ENCODE data around the gene KIF21A. TPM values are rescaled to one million over a fixed set of nuclear protein-coding genes. Genes with fewer than 3 reads are reported as not detected.

Gene KIF21A
- polyA plus RNA-seq, 1 experiment, result 0.69 TPM

DNA sequence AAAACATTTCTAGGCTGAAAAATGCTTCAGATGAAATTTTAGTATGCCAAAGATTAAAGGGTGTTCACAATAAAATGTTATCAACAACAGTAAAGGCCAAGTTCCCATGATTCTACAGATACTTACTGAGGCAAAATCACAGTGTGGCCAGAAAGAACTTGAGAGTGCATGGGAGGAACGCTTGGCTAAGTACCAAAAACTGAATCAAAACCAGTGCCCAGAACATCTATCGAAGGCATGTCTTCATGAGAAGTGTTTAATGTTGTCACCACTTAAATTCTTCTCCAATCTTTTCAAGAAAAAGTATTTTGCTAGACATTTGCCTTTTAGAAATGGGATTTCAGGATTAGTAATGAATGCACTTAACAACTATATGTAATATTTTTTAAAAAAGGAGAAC is 41.5 kb downstream of the KIF21A start:
- no peak for DNase-seq (ENCODE audit: low read depth)
- POLR2A ChIA-PET, result no interaction called here
- TF ChIP-seq, protein P1, sequence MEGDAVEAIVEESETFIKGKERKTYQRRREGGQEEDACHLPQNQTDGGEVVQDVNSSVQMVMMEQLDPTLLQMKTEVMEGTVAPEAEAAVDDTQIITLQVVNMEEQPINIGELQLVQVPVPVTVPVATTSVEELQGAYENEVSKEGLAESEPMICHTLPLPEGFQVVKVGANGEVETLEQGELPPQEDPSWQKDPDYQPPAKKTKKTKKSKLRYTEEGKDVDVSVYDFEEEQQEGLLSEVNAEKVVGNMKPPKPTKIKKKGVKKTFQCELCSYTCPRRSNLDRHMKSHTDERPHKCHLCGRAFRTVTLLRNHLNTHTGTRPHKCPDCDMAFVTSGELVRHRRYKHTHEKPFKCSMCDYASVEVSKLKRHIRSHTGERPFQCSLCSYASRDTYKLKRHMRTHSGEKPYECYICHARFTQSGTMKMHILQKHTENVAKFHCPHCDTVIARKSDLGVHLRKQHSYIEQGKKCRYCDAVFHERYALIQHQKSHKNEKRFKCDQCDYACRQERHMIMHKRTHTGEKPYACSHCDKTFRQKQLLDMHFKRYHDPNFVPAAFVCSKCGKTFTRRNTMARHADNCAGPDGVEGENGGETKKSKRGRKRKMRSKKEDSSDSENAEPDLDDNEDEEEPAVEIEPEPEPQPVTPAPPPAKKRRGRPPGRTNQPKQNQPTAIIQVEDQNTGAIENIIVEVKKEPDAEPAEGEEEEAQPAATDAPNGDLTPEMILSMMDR (IDR thresholded peaks at IDR 0.05; ENCODE audit: insufficient read depth, low read depth, low read length), result no peak
- CTCF ChIA-PET, result no interaction called here
- Histone ChIP-seq H3K27me3 (ENCODE audit: control insufficient read depth, insufficient read depth, low read length) (no peaks in the 10 kb centered on the region), H3K4me3 (ENCODE audit: low read depth, low read length) (no peak overlapping the region), H3K36me3 (ENCODE audit: control insufficient read depth, insufficient read depth, low read length) (no peaks in the 10 kb centered on the region)

DNA sequence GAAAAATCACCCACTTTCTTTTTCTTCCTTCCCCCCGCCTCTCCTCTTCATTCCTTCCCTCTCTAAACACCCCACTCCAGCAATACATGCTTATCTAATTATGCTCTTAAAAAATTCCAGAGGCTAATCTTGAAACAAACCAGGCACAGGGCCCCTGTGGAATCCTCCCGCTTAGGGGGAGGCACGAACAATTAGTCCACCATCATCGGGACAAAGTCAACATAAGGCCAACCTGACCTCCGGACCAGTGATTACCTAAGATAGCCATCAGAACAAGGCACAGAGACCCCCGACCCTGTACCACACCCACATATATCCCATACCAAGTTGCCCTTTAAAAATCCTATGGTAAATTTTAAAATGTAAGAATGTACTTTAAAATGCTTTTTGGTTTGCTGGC is 47.1 kb downstream of the KIF21A start:
- H3K4me3 ChIP-seq (ENCODE audit: low read depth, low read length), result no peak overlapping the region
- H3K36me3 ChIP-seq (ENCODE audit: control insufficient read depth, insufficient read depth, low read length), result no peaks in the 10 kb centered on the region
- DNase-seq (ENCODE audit: low read depth), result no peak
- POLR2A ChIA-PET, result no interaction called here
- CTCF ChIA-PET, result no interaction called here
- TF ChIP-seq, protein P1 (IDR thresholded peaks at IDR 0.05; ENCODE audit: insufficient read depth, low read depth, low read length), result no peak
- no peaks in the 10 kb centered on the region for H3K27me3 ChIP-seq (ENCODE audit: control insufficient read depth, insufficient read depth, low read length)

DNA sequence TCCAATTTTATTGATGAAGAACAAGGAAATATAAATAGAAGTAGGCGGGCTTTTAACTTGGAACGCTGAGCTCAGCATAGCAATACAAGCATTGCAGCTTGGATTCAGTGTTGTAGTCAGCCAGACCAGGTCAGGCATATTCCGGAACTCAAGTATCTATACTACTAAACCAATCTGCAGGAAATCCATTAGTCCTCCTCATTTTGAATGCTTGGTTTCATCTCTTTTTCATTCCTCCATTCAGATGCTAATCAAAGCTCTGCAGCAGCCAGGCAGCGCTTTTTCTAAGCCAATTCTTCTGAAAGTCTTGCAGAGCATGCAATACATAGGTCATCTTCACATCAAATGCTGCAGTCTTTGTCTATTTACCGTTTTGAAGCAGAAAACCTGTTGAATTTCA is 49.0 kb downstream of the KIF21A start:
- CTCF ChIA-PET, result interaction anchor here (0.7 to 1.3 kb wide), 2 partner anchors 11 to 448 kb away, joined by 3 read pairs; no protein-coding TSS in a partner anchor
- TF ChIP-seq, protein P1 (IDR thresholded peaks at IDR 0.05; ENCODE audit: insufficient read depth, low read depth, low read length), result no peak
- no peaks in the 10 kb centered on the region for H3K36me3 ChIP-seq (ENCODE audit: control insufficient read depth, insufficient read depth, low read length)
- H3K27me3 ChIP-seq (ENCODE audit: control insufficient read depth, insufficient read depth, low read length), result no peaks in the 10 kb centered on the region
- POLR2A ChIA-PET, result no interaction called here
- no peak for DNase-seq (ENCODE audit: low read depth)
- no peak overlapping the region for H3K4me3 ChIP-seq (ENCODE audit: low read depth, low read length)

DNA sequence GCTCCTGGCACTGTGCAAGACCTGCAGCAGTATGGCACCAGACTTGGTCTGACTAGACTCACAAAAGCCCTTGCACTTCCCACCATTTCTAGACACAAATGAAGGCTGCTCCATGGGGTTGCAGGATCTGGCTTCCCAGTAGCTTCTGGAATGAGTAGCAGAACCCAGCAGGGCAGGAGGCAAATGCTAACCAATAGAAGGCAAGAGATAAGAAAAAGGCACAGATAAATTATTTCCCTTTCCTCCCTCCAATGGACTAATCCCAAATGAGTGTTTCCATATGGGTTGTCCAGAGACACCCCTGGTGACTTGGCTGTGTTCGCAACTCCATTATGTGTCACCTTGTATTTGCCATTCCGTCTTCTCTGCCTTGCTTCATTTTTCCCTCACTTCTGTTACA is 49.7 kb downstream of the KIF21A start:
- TF ChIP-seq, protein P1 (IDR thresholded peaks at IDR 0.05; ENCODE audit: insufficient read depth, low read depth, low read length), result no peak
- Histone ChIP-seq H3K36me3 (ENCODE audit: control insufficient read depth, insufficient read depth, low read length) (no peaks in the 10 kb centered on the region), H3K4me3 (ENCODE audit: low read depth, low read length) (no peak overlapping the region), H3K27me3 (ENCODE audit: control insufficient read depth, insufficient read depth, low read length) (no peaks in the 10 kb centered on the region)
- POLR2A ChIA-PET, result no interaction called here
- CTCF ChIA-PET, result interaction anchor here (0.7 kb wide), 1 partner anchor 449 kb away, joined by 3 read pairs; no protein-coding TSS in a partner anchor
- DNase-seq (ENCODE audit: low read depth), result no peak

DNA sequence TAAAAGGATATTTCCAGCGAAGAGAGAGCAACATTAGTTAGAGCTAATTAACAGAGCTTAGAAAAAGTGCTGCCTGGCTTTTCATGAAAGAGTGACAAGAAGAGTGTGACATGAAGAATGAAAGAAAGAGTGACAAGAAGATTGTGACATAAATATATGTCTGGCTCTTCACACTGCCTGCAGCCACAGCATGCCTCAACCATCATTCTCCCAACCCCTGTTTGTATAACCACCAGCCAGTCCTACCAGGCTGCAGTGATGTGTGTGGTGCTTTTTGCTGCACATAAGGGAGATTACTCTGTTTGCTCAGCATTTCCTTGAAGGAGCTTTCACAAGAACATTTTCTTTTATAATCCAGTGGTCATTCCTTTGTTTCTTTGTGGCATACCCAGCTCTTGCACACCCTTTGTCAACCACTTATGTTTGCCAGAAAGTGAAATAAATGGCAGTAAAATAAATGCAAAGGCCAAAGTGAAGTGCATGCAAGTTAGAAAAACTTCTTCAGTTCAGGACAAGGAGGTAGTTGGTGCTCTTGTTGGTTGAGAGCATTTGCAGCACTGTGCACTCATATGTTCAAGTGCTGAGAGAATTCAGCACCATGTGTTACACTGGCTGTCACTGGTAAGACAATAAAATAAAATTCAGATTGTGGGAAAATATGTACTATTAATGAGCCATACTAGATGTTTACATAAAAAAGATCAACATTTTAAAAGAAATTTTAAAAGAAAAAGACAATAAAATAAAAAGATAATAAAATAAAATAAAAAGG is 50.6 kb downstream of the KIF21A start:
- ChIA-PET POLR2A (no interaction called here), CTCF (no interaction called here)
- Histone ChIP-seq H3K4me3 (ENCODE audit: low read depth, low read length) (no peak overlapping the region), H3K27me3 (ENCODE audit: control insufficient read depth, insufficient read depth, low read length) (no peaks in the 10 kb centered on the region), H3K36me3 (ENCODE audit: control insufficient read depth, insufficient read depth, low read length) (no peaks in the 10 kb centered on the region)
- TF ChIP-seq, protein P1 (IDR thresholded peaks at IDR 0.05; ENCODE audit: insufficient read depth, low read depth, low read length), result no peak
- DNase-seq (ENCODE audit: low read depth), result no peak
